Astrocyte (in vitro differentiated cells and primary cell): ENCODE data around the gene CEACAM16.

Experiments
- EZH2 ChIP-seq: IDR thresholded peaks from 2 replicates; pipeline ENCODE4 v1.6.1; 2012; ENCODE audit warnings: mild to moderate bottlenecking, low read length, inconsistent platforms; ENCODE audit not compliant: insufficient read depth
- TF ChIP-seq, protein P1 (sequence below): IDR thresholded peaks from 2 replicates; pipeline ENCODE4 v1.5.1; 2011; ENCODE audit warnings: low read depth, mild to moderate bottlenecking, inconsistent platforms, low read length, moderate library complexity; ENCODE audit not compliant: insufficient read depth

DNA sequence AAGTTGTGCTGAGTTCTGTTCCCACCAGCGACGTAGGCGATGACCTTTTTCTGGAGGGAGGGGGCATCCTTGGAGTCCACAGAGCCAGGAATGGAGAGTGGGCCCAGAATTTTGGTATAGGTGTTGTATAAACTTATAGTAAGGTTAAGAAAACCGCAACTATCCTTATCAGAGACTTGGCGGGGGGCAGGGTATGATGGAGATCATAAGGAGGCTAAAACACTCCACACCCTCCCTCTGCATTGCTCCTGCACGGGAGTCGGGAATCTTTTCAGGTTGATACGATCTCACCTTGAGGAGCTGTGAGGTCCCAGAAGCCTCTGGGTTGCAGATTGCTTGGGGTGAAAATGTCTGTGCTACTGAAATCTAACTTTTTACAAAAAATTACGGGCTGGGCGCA, 34.0 kb upstream of the CEACAM16 start:
- TF ChIP-seq, protein P1, sequence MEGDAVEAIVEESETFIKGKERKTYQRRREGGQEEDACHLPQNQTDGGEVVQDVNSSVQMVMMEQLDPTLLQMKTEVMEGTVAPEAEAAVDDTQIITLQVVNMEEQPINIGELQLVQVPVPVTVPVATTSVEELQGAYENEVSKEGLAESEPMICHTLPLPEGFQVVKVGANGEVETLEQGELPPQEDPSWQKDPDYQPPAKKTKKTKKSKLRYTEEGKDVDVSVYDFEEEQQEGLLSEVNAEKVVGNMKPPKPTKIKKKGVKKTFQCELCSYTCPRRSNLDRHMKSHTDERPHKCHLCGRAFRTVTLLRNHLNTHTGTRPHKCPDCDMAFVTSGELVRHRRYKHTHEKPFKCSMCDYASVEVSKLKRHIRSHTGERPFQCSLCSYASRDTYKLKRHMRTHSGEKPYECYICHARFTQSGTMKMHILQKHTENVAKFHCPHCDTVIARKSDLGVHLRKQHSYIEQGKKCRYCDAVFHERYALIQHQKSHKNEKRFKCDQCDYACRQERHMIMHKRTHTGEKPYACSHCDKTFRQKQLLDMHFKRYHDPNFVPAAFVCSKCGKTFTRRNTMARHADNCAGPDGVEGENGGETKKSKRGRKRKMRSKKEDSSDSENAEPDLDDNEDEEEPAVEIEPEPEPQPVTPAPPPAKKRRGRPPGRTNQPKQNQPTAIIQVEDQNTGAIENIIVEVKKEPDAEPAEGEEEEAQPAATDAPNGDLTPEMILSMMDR: no peak
- no peak for TF ChIP-seq EZH2
